Progenitor cell of endocrine pancreas (in vitro differentiated cells): ENCODE data around the gene CLIC5. TPM values are rescaled to one million over a fixed set of nuclear protein-coding genes. Genes with fewer than 3 reads are reported as not detected.

ENCODE experiments used
- DNase-seq: peaks from one replicate; pipeline ENCODE4 v3.0.0; 2021; ENCODE audit warnings: low spot score; ENCODE audit not compliant: unreplicated experiment
- H3K27ac Mint-ChIP-seq: 2 replicates; pipeline ENCODE4 v1.8.0; 2021; ENCODE audit warnings: mild to moderate bottlenecking, moderate library complexity, mixed read lengths
- H3K27me3 Mint-ChIP-seq: 2 replicates; pipeline ENCODE4 v1.8.0; 2021; ENCODE audit warnings: mixed read lengths
- H3K36me3 Mint-ChIP-seq: 2 replicates; pipeline ENCODE4 v1.8.0; 2022; ENCODE audit warnings: mixed read lengths; ENCODE audit not compliant: insufficient read depth
- H3K4me1 Mint-ChIP-seq: 2 replicates; pipeline ENCODE4 v1.8.0; 2021; ENCODE audit warnings: low read depth, mixed read lengths
- H3K4me3 Mint-ChIP-seq: 2 replicates; pipeline ENCODE4 v1.8.0; 2021; ENCODE audit warnings: low read depth, mild to moderate bottlenecking, moderate library complexity, mixed read lengths
- H3K9me3 Mint-ChIP-seq: 2 replicates; pipeline ENCODE4 v1.8.0; 2021; ENCODE audit warnings: low read depth, mixed read lengths
- CTCF ChIP-seq: fragments of 200-600 bp; sonication (generic); IDR thresholded peaks from one replicate; pipeline ENCODE4 v1.5.0; 2021; ENCODE audit warnings: antibody characterized with exemption, mild to moderate bottlenecking; ENCODE audit not compliant: unreplicated experiment
- total RNA-seq: library from RNA; stranded (reverse); gene quantifications from 2 replicates; pipeline ENCODE4 v1.2.1, GENCODE V29; 2021

CLIC5 gene
- total RNA-seq, 1 donor from 2014 or later: 35.9 TPM

GRCh38 chr6:45966340-45966739, 49.3 kb downstream of the CLIC5 start:
- no peak for TF ChIP-seq CTCF
- H3K36me3 Mint-ChIP-seq: peaks cover 1% of the 10 kb centered on the region
- H3K27ac Mint-ChIP-seq: peak overlapping the region; percentile 18
- no peaks in the 10 kb centered on the region for H3K9me3 Mint-ChIP-seq
- peaks cover 8% of the 10 kb centered on the region for H3K4me1 Mint-ChIP-seq
- DNase-seq: no peak
- no peak overlapping the region for H3K4me3 Mint-ChIP-seq
- no peaks in the 10 kb centered on the region for H3K27me3 Mint-ChIP-seq

GRCh38 chr6:45965792-45966191, 49.9 kb downstream of the CLIC5 start:
- no peak overlapping the region for H3K4me3 Mint-ChIP-seq

GRCh38 chr6:45965007-45965406, 50.7 kb downstream of the CLIC5 start:
- no peak for DNase-seq
- Mint-ChIP-seq H3K36me3 (peaks cover 1% of the 10 kb centered on the region), H3K27me3 (no peaks in the 10 kb centered on the region), H3K9me3 (no peaks in the 10 kb centered on the region), H3K4me1 (peaks cover 4% of the 10 kb centered on the region), H3K27ac (no peak overlapping the region), H3K4me3 (no peak overlapping the region)
- no peak for TF ChIP-seq CTCF

More at GRCh38 chr6:45965792-45966191, 49.9 kb downstream of the CLIC5 start:
- H3K27ac Mint-ChIP-seq: no peak overlapping the region
- H3K4me1 Mint-ChIP-seq: peaks cover 8% of the 10 kb centered on the region
- H3K27me3 Mint-ChIP-seq: no peaks in the 10 kb centered on the region
- DNase-seq: no peak
- TF ChIP-seq CTCF: no peak
- H3K9me3 Mint-ChIP-seq: no peaks in the 10 kb centered on the region
- peaks cover 1% of the 10 kb centered on the region for H3K36me3 Mint-ChIP-seq

- Mint-ChIP-seq H3K4me3 (no peak overlapping the region), H3K36me3 (peaks cover 1% of the 10 kb centered on the region), H3K27ac (no peak overlapping the region), H3K9me3 (no peaks in the 10 kb centered on the region), H3K27me3 (no peaks in the 10 kb centered on the region), H3K4me1 (peaks cover 8% of the 10 kb centered on the region)
- no peak for DNase-seq
- no peak for TF ChIP-seq CTCF
Observed at GRCh38 chr6:45964300-45964699, 51.4 kb downstream of the CLIC5 start.

- Mint-ChIP-seq H3K9me3 (no peaks in the 10 kb centered on the region), H3K4me3 (no peak overlapping the region), H3K27ac (no peak overlapping the region), H3K4me1 (peaks cover 8% of the 10 kb centered on the region), H3K27me3 (no peaks in the 10 kb centered on the region), H3K36me3 (peaks cover 1% of the 10 kb centered on the region)
- no peak for DNase-seq
- TF ChIP-seq CTCF: no peak
Observed at GRCh38 chr6:45963896-45964295, 51.8 kb downstream of the CLIC5 start.
